Measurements from ENCODE around the gene UGT1A9. TPM values are rescaled to one million over a fixed set of nuclear protein-coding genes. Genes with fewer than 3 reads are reported as not detected.

UGT1A9 gene
- total and polyA plus RNA-seq, 2 of the 4 experiments (the other 2 are of a cell fraction), result not detected

DNA sequence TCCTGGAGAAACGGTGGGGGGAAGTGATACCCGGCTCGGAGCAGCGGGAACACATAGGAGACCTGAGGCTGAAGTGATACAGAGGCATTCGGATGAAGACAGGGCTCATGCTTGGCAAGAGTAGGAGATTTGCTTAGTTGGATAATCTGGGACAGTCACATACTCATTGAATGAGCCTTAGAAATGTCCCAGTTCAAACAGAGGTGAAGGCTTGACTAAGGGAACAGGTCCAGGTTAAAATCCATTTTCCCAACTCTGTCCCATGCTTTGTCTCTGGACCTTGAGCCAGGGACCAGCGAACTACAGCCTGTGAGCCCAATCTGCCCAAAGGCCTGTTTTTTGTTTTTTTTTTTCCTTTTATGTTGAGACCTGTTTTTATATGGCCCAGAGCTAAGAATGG lies 22.3 kb downstream of the UGT1A9 start:
- Histone ChIP-seq H2BK120ac (ENCODE audit: low read depth, low read length) (no peak overlapping the region), H2BK15ac (ENCODE audit: low read depth, low read length) (no peak overlapping the region), H2BK20ac (ENCODE audit: low read depth, low read length) (no peak overlapping the region), H2AK5ac (ENCODE audit: low read depth, low read length) (no peak overlapping the region), H3K23ac (ENCODE audit: low read depth, low read length) (no peak overlapping the region), H4K8ac (ENCODE audit: low read depth in 2 of 2, low read length in 2 of 2) (no peak overlapping the region), H3K4ac (ENCODE audit: low read depth, low read length) (no peak overlapping the region), H3K4me3 (ENCODE audit: insufficient read depth, low read depth, low read length) (no peak overlapping the region), H3K9me1 (ENCODE audit: insufficient read depth, low read length) (no peaks in the 10 kb centered on the region), H2BK5ac (ENCODE audit: low read depth, low read length, poor library complexity, severe bottlenecking) (no peak overlapping the region), H3K36me3 (ENCODE audit: control insufficient read depth, insufficient read depth, low read length) (no peaks in the 10 kb centered on the region), H2AK9ac (replicated peaks; ENCODE audit: low read depth, low read length, poor library complexity) (no peak overlapping the region), H3K9ac (ENCODE audit: low read depth, low read length) (no peak overlapping the region), H3K14ac (replicated peaks; ENCODE audit: low read depth, low read length) (no peak overlapping the region), H3K18ac (ENCODE audit: low read depth, low read length) (no peak overlapping the region), H3K27me3 (ENCODE audit: control insufficient read depth, insufficient read depth, low read length) (peaks cover 2% of the 10 kb centered on the region), H3K4me1 (ENCODE audit: control insufficient read depth, insufficient read depth, low read length) (no peaks in the 10 kb centered on the region), H3K56ac (ENCODE audit: extremely low read depth, insufficient read depth, low read length) (no peak overlapping the region), H3K4me2 (ENCODE audit: low read depth, low read length) (no peak overlapping the region), H3K9me3 (ENCODE audit: control insufficient read depth, insufficient read depth, low read length) (no peaks in the 10 kb centered on the region), H4K20me1 (ENCODE audit: insufficient read depth, low read length) (no peaks in the 10 kb centered on the region), H4K91ac (ENCODE audit: insufficient read depth, low read depth, low read length) (no peak overlapping the region), H2AFZ (replicated peaks; ENCODE audit: low read length, poor library complexity) (no peak overlapping the region), H4K5ac (ENCODE audit: low read depth, low read length) (no peak overlapping the region), H3K79me1 (ENCODE audit: low read depth in 1 of 2, low read length in 2 of 2) (no peaks in the 10 kb centered on the region), H3K27ac (ENCODE audit: insufficient read depth, low read length) (no peak overlapping the region)
- CTCF ChIA-PET, result no interaction called here
- POLR2A ChIA-PET (ENCODE audit: unreplicated experiment), result no interaction called here
- WGBS, 2 experiments (ENCODE audit: extremely low coverage in 2 of 2, insufficient read length in 1 of 2), result 80% methylated on average over 1 of the region's 6 CpGs; no CpG with 5 or more reads in 1 of the 2 experiments
- in situ Hi-C loops (cut with MboI; ENCODE audit: low sequenced_read_pairs), result no loop called here
- dilution Hi-C loops (cut with HindIII; ENCODE audit: low sequenced_read_pairs, unreplicated experiment), result no loop called here
- intact Hi-C loops (cut with micrococcal nuclease), result no loop called here
- no TSS peak for BruUV-seq (replicated peaks)
- DNase-seq (no peak), ATAC-seq (ENCODE audit: low read depth) (no peak)
- TF ChIP-seq, protein P1, sequence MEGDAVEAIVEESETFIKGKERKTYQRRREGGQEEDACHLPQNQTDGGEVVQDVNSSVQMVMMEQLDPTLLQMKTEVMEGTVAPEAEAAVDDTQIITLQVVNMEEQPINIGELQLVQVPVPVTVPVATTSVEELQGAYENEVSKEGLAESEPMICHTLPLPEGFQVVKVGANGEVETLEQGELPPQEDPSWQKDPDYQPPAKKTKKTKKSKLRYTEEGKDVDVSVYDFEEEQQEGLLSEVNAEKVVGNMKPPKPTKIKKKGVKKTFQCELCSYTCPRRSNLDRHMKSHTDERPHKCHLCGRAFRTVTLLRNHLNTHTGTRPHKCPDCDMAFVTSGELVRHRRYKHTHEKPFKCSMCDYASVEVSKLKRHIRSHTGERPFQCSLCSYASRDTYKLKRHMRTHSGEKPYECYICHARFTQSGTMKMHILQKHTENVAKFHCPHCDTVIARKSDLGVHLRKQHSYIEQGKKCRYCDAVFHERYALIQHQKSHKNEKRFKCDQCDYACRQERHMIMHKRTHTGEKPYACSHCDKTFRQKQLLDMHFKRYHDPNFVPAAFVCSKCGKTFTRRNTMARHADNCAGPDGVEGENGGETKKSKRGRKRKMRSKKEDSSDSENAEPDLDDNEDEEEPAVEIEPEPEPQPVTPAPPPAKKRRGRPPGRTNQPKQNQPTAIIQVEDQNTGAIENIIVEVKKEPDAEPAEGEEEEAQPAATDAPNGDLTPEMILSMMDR (conservative IDR thresholded peaks at IDR 0.05; ENCODE audit: low read depth, low read length), result no peak
- no peak for TF ChIP-seq RAD21 (IDR thresholded peaks at IDR 0.05; ENCODE audit: low read length)
- TF ChIP-seq NFE2L2 (IDR thresholded peaks at IDR 0.05; ENCODE audit: low read depth, low read length), result no peak
- no peak for TF ChIP-seq SMC3 (IDR thresholded peaks at IDR 0.05; ENCODE audit: low read depth, low read length)
- TF ChIP-seq FOS (IDR thresholded peaks at IDR 0.05; ENCODE audit: low read depth, low read length), result no peak
- no peak for TF ChIP-seq BHLHE40 (IDR thresholded peaks at IDR 0.05; ENCODE audit: low read depth, low read length)
- no peak for TF ChIP-seq POLR2A (IDR thresholded peaks at IDR 0.05; ENCODE audit: low read depth, low read length)
- TF ChIP-seq, protein P2, sequence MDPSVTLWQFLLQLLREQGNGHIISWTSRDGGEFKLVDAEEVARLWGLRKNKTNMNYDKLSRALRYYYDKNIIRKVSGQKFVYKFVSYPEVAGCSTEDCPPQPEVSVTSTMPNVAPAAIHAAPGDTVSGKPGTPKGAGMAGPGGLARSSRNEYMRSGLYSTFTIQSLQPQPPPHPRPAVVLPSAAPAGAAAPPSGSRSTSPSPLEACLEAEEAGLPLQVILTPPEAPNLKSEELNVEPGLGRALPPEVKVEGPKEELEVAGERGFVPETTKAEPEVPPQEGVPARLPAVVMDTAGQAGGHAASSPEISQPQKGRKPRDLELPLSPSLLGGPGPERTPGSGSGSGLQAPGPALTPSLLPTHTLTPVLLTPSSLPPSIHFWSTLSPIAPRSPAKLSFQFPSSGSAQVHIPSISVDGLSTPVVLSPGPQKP (IDR thresholded peaks at IDR 0.05; ENCODE audit: borderline replicate concordance, low read depth, low read length), result no peak
- TF ChIP-seq RCOR1 (IDR thresholded peaks at IDR 0.05; ENCODE audit: insufficient replicate concordance, low read length), result no peak
